ENCODE data around the gene LYL1.

LYL1 gene

GRCh38 chr19:13130886-13131490, 28.3 kb upstream of the LYL1 start:
- H3K36me3 ChIP-seq (ENCODE audit: control insufficient read depth, insufficient read depth, low read length), result peaks cover 16% of the 10 kb centered on the region
- H3K27me3 ChIP-seq (replicated peaks; ENCODE audit: control insufficient read depth, insufficient read depth, low read length), result no peaks in the 10 kb centered on the region
- H3K4me3 ChIP-seq (replicated peaks; ENCODE audit: low read depth, low read length), result no peak overlapping the region
- DNase-seq (ENCODE audit: extremely low read depth, insufficient read length), result no peak
- TF ChIP-seq CTCF (IDR thresholded peaks at IDR 0.05; ENCODE audit: insufficient read depth, low read length, poor library complexity, severe bottlenecking), result no peak

GRCh38 chr19:13129384-13129783, 26.7 kb upstream of the LYL1 start:
- H3K27me3 ChIP-seq (replicated peaks; ENCODE audit: control insufficient read depth, insufficient read depth, low read length), result no peaks in the 10 kb centered on the region
- H3K36me3 ChIP-seq (ENCODE audit: control insufficient read depth, insufficient read depth, low read length), result peaks cover 11% of the 10 kb centered on the region
- DNase-seq (ENCODE audit: extremely low read depth, insufficient read length), result no peak
- no peak for TF ChIP-seq CTCF (IDR thresholded peaks at IDR 0.05; ENCODE audit: insufficient read depth, low read length, poor library complexity, severe bottlenecking)
- H3K4me3 ChIP-seq (replicated peaks; ENCODE audit: low read depth, low read length), result no peak overlapping the region

- peaks cover 11% of the 10 kb centered on the region for H3K36me3 ChIP-seq (ENCODE audit: control insufficient read depth, insufficient read depth, low read length)
- no peak for DNase-seq (ENCODE audit: extremely low read depth, insufficient read length)
- no peak overlapping the region for H3K4me3 ChIP-seq (replicated peaks; ENCODE audit: low read depth, low read length)
- no peak for TF ChIP-seq CTCF (IDR thresholded peaks at IDR 0.05; ENCODE audit: insufficient read depth, low read length, poor library complexity, severe bottlenecking)
- H3K27me3 ChIP-seq (replicated peaks; ENCODE audit: control insufficient read depth, insufficient read depth, low read length), result no peaks in the 10 kb centered on the region
Measured at GRCh38 chr19:13128583-13128982, 25.9 kb upstream of the LYL1 start.

- no peak for DNase-seq (ENCODE audit: extremely low read depth, insufficient read length)
- Histone ChIP-seq H3K36me3 (ENCODE audit: control insufficient read depth, insufficient read depth, low read length) (peaks cover 11% of the 10 kb centered on the region), H3K27me3 (replicated peaks; ENCODE audit: control insufficient read depth, insufficient read depth, low read length) (no peaks in the 10 kb centered on the region), H3K4me3 (replicated peaks; ENCODE audit: low read depth, low read length) (no peak overlapping the region)
- no peak for TF ChIP-seq CTCF (IDR thresholded peaks at IDR 0.05; ENCODE audit: insufficient read depth, low read length, poor library complexity, severe bottlenecking)
Measured at GRCh38 chr19:13127811-13128575, 25.3 kb upstream of the LYL1 start.

GRCh38 chr19:13127051-13127450, 24.4 kb upstream of the LYL1 start:
- H3K4me3 ChIP-seq (replicated peaks; ENCODE audit: low read depth, low read length), result no peak overlapping the region
- no peak for DNase-seq (ENCODE audit: extremely low read depth, insufficient read length)
- no peak for TF ChIP-seq CTCF (IDR thresholded peaks at IDR 0.05; ENCODE audit: insufficient read depth, low read length, poor library complexity, severe bottlenecking)
- H3K36me3 ChIP-seq (ENCODE audit: control insufficient read depth, insufficient read depth, low read length), result peaks cover 8% of the 10 kb centered on the region
- H3K27me3 ChIP-seq (replicated peaks; ENCODE audit: control insufficient read depth, insufficient read depth, low read length), result no peaks in the 10 kb centered on the region

All from GM06990 (cell line).